Measurements from ENCODE around the gene PICK1. TPM values are rescaled to one million over a fixed set of nuclear protein-coding genes. Genes with fewer than 3 reads are reported as not detected.

The PICK1 gene
- polyA plus RNA-seq (2012; ENCODE audit: low read depth, missing spikeins), result 9.6 TPM

DNA sequence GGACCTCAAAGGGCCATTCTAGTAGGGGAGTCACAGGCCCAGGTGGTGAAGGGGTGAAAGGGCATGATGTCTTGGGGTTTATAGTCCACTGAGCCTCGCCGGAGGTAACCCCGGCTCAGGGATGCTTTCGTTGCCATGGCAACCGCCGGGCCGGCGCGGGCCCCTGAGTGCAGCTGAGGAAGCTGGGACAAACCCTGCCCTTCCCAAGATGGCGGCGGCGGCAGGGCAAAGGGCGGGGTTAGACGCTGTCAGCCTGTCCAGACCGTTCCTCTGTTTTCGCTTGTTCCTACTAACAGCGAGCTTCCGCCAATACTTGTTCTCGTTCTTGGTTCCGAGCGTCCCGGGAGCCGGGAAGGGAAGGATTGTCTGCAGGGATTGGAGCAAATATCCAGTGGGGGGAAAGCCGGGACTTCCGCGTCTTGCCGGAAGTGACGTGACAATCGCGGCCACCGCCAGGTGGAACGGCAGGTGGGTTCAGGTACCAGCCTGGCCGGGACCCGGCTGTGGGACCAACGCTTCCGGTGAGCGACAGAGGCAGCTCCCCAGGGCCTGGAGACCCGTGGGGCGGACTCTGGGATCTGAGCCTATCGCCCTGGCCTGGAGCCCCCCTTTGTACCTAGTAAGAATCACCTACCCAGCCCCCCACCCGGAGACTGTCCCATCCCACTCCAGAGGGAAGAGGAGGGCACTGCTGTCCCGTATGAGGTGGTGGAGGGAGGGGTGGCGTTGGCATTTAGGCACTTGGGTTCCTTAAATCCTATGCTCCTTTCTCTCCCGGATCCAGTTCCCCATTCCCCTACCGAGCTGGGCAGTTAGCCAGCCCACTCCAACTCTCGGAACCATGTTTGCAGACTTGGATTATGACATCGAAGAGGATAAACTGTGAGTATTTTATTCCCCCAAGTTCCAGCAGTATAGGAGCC is at the start of gene PICK1:
Gene PICK1 (plus strand): TSS at position 436 of the 923 bp plus-strand sequence. CDS start 406 bp downstream, at position 842.
- peak; percentile 98 for FAIRE-seq
- TF ChIP-seq POLR2AphosphoS5 (IDR thresholded peaks at IDR 0.05; ENCODE audit: low read depth, low read length) (peak; percentile 49; the same call in 1 of the 2 replicates), POU2F2 (IDR thresholded peaks at IDR 0.05; ENCODE audit: low read depth, low read length) (no peak), TAF1 (IDR thresholded peaks at IDR 0.05; ENCODE audit: low read depth, low read length) (0 out of 2 replicates have a peak, but pooled peaks have one; percentile 9), POLR2A (IDR thresholded peaks at IDR 0.05; ENCODE audit: low read depth, low read length) (peak; percentile 54), SPI1 (IDR thresholded peaks at IDR 0.05; ENCODE audit: low read depth, low read length) (0 out of 2 replicates have a peak, but pooled peaks have one; percentile 9), PAX5 (IDR thresholded peaks at IDR 0.05; ENCODE audit: insufficient read depth, low read length, severe bottlenecking) (no peak)
- DNase-seq (ENCODE audit: insufficient read length, low spot score), result peak; percentile 94

DNA sequence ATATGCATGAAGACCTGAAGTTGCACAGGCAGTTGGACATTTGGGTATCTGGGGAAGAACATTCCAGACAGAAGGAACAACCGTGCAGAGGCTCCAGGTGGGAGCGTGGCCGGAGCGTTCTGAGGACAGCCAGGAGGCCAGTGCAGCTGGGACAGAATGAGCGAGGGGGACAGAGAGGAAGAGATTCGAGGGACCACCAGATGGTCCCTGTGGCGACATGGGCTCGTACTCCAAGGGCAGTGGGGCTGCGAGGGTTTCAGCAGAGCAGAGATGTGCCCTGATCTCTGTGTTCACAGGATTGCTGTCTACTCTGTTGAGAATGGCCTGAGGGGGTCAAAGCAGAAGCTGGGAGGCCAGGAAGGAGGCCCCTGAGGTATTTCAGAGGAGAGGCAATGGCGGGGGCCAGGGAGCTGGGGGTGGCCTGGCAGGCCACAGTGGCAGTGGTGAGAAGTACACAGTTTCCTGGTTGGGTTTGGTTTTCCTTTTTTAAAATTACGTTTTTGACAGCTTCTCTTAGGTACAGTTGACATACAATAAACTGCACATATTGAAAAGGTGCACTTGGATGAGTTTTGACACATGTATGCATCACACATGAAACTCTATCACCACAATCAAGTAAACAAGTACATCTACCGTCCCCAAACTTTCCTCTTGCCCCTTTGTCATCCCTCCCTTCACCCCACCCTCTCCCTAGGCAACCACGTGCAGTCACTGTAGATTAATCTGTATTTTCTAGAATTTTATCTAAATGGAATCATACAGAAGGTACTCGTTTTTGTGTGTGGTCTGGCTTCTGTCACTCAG is 48.0 kb upstream of the PICK1 start:
- TF ChIP-seq TAF1 (IDR thresholded peaks at IDR 0.05; ENCODE audit: low read depth, low read length) (no peak), PAX5 (IDR thresholded peaks at IDR 0.05; ENCODE audit: insufficient read depth, low read length, severe bottlenecking) (no peak), POLR2AphosphoS5 (IDR thresholded peaks at IDR 0.05; ENCODE audit: low read depth, low read length) (no peak), SPI1 (IDR thresholded peaks at IDR 0.05; ENCODE audit: low read depth, low read length) (no peak), POLR2A (IDR thresholded peaks at IDR 0.05; ENCODE audit: low read depth, low read length) (no peak), POU2F2 (IDR thresholded peaks at IDR 0.05; ENCODE audit: low read depth, low read length) (no peak)
- no peak for FAIRE-seq
- no peak for DNase-seq (ENCODE audit: insufficient read length, low spot score)

DNA sequence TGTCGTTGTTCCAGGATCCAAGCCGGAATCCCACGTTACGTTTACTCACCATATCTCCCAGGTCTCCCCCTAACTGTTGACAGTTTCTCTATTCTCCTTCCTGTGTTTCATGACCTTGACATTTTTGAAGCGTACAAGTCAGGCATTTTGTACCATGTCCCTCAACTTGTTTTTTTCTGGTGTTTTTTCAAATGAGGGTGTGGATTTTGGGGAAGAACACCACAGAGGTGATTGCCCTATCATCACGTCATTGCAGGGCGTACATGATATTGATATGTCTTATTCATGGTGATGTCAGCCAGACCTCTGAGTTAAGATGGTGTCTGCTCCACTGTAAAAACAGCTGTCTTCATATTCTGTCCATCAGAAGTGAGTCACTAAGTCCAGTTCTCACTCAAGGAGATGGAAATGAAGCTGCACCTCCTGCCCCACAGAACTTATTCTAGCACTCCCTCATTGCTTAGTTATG is 44.6 kb upstream of the PICK1 start:
- no peak for TF ChIP-seq SPI1 (IDR thresholded peaks at IDR 0.05; ENCODE audit: low read depth, low read length)
- TF ChIP-seq POLR2A (IDR thresholded peaks at IDR 0.05; ENCODE audit: low read depth, low read length), result no peak
- TF ChIP-seq POLR2AphosphoS5 (IDR thresholded peaks at IDR 0.05; ENCODE audit: low read depth, low read length), result no peak
- no peak for TF ChIP-seq TAF1 (IDR thresholded peaks at IDR 0.05; ENCODE audit: low read depth, low read length)
- no peak for TF ChIP-seq POU2F2 (IDR thresholded peaks at IDR 0.05; ENCODE audit: low read depth, low read length)
- TF ChIP-seq PAX5 (IDR thresholded peaks at IDR 0.05; ENCODE audit: insufficient read depth, low read length, severe bottlenecking), result no peak
- FAIRE-seq (no peak), DNase-seq (ENCODE audit: insufficient read length, low spot score) (no peak)

DNA sequence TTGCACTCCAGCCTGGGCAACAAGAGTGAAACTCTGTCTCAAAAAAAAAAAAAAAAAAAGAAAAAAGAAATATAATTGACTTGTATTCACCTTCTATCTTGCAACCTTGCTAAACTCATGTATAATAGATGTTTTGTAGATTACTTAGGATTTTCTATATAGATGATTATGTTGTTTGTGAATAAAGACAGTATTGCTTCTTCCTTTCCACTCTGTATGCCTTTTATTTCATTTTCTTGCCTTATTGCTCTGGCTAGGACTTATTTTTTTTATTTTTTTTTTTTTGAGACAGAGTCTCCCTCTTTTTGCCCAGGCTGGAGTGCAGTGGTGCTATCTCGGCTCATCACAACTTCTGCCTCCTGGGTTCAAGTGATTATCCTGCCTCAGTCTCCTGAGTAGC is 43.1 kb upstream of the PICK1 start:
- TF ChIP-seq SPI1 (IDR thresholded peaks at IDR 0.05; ENCODE audit: low read depth, low read length) (no peak), POLR2AphosphoS5 (IDR thresholded peaks at IDR 0.05; ENCODE audit: low read depth, low read length) (no peak), POLR2A (IDR thresholded peaks at IDR 0.05; ENCODE audit: low read depth, low read length) (no peak), PAX5 (IDR thresholded peaks at IDR 0.05; ENCODE audit: insufficient read depth, low read length, severe bottlenecking) (no peak), POU2F2 (IDR thresholded peaks at IDR 0.05; ENCODE audit: low read depth, low read length) (no peak), TAF1 (IDR thresholded peaks at IDR 0.05; ENCODE audit: low read depth, low read length) (no peak)
- DNase-seq (ENCODE audit: insufficient read length, low spot score) (no peak), FAIRE-seq (no peak)

DNA sequence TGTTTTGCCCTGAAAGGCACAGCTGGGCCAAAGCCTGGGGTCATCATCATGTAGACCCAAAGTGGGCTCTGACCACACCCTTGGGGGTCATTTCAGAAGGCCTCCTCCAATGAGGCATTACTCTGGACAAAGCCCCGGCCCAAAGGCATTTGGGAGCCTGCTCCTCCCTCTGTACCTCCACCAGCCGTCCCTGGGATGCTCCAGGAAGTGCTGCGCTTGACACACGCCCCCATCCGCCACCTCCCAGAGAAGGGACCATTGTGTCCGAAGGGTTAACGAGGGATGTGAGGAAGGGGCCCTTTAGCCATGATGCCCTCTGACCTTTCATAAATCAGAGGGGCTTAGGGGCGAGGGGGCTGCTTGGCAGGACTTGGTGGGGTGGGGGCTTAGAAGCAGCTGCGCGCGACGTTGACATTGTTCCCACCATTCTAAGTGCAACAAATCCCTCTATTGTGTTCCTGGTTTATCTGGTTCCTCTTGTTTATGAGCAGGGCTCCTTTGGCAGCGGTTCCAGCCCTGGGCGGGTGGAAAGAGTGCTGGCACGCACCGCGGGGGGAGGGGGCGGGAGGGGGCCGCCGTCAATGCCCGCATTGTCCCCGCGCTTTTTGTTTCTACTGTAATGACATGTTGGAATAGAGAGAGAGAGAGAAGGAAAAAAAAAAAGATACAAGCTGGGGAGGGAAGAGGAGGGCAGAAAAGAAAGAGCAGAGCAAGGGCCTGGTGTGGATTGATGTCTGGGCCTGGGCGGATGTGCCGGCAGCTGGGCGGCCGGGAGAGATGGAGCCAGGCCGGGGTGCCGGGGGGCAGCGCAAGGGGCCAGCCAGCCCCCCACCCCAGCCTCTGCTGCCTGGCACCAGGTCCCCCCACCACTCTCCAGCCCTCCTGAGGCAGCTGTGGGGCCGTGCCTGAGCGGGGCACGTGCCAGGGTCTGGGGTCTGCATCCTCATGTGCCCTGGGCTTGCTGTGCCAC is 40.7 kb upstream of the PICK1 start:
- TF ChIP-seq PAX5 (IDR thresholded peaks at IDR 0.05; ENCODE audit: insufficient read depth, low read length, severe bottlenecking) (no peak), POU2F2 (IDR thresholded peaks at IDR 0.05; ENCODE audit: low read depth, low read length) (no peak), POLR2A (IDR thresholded peaks at IDR 0.05; ENCODE audit: low read depth, low read length) (no peak), TAF1 (IDR thresholded peaks at IDR 0.05; ENCODE audit: low read depth, low read length) (no peak), SPI1 (IDR thresholded peaks at IDR 0.05; ENCODE audit: low read depth, low read length) (no peak), POLR2AphosphoS5 (IDR thresholded peaks at IDR 0.05; ENCODE audit: low read depth, low read length) (no peak)
- FAIRE-seq (no peak), DNase-seq (ENCODE audit: insufficient read length, low spot score) (no peak)

DNA sequence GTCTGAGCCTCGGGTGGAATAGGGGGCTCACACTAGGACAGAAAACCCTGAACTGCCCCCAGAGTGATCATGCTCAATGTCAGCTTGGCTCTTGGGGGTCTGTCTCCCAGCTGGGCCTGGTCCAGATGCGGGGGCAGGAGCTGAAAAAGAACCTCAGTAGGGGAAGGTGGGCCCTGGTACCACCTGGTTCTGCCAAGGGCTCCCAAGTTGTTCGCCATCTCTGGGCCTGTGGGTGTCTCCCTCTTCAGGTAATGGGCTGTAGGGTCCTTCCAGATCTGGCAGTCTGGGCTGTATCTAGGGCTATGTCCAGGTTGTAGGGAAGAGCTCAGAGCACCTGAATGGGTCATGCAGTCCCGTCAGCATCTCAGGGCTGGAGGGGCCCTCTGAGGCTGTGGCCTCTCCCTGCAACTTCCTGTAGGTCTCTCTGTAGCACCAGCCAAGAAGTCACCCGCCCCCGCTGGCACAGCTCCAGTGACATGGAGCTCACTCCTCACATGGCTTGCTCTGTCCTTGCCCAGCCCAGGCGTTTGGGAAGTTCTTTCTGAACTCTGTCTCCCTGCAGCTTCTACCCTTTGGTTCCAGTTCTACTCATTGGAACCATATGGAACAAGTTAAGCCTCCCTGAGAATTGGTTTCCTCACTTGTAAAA is 39.8 kb upstream of the PICK1 start:
- TF ChIP-seq POU2F2 (IDR thresholded peaks at IDR 0.05; ENCODE audit: low read depth, low read length), result no peak
- no peak for TF ChIP-seq PAX5 (IDR thresholded peaks at IDR 0.05; ENCODE audit: insufficient read depth, low read length, severe bottlenecking)
- TF ChIP-seq SPI1 (IDR thresholded peaks at IDR 0.05; ENCODE audit: low read depth, low read length), result no peak
- TF ChIP-seq TAF1 (IDR thresholded peaks at IDR 0.05; ENCODE audit: low read depth, low read length), result no peak
- no peak for TF ChIP-seq POLR2A (IDR thresholded peaks at IDR 0.05; ENCODE audit: low read depth, low read length)
- no peak for TF ChIP-seq POLR2AphosphoS5 (IDR thresholded peaks at IDR 0.05; ENCODE audit: low read depth, low read length)
- no peak for DNase-seq (ENCODE audit: insufficient read length, low spot score)
- FAIRE-seq, result no peak

DNA sequence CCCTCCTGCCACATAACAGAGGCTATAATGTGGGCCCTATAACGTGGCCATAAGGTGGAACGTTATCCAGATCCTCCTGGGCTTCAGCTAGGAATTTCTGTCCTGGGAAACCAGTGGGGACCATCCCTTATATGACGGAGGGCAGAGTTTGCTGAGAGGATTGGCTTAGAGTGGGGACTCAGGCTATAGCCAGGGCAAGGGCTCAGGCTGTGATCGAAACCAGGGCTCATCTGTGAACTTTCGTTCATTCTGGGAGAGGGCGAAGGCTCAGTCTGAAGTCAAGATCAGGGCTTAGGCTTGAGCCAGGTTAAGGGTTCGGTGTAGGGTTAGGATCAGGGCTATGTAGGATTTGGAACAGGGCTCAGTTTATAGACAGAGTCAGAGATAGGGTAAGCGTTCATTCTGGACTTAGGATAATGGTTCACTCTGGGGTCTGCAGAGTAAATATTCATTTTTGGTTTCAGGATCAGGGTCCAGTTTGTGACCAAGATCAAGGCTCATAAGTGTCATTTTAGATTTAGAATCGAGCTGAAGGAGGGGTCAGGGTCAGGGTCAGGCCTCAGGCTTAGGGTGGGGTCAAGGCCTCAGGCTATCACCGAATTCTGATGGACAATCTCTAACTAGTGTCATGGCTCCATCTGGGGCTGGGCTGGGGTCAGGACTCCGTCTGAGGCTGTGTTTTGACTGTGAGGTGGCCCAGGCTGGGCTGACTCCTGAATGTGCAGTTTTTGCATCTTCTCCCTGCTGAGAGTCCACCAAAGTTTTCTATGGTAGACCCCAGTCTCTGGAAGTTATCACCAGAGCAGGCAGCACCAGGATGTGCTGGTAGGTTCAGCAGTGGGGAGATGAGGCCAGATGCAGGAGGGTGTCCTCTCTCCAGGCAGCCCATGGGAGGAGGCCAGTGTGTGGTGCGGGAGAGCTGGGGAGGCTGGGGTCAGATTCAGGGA is 39.0 kb upstream of the PICK1 start:
- DNase-seq (ENCODE audit: insufficient read length, low spot score) (no peak), FAIRE-seq (no peak)
- no peak for TF ChIP-seq SPI1 (IDR thresholded peaks at IDR 0.05; ENCODE audit: low read depth, low read length)
- TF ChIP-seq POLR2A (IDR thresholded peaks at IDR 0.05; ENCODE audit: low read depth, low read length), result no peak
- TF ChIP-seq POU2F2 (IDR thresholded peaks at IDR 0.05; ENCODE audit: low read depth, low read length), result no peak
- no peak for TF ChIP-seq POLR2AphosphoS5 (IDR thresholded peaks at IDR 0.05; ENCODE audit: low read depth, low read length)
- TF ChIP-seq PAX5 (IDR thresholded peaks at IDR 0.05; ENCODE audit: insufficient read depth, low read length, severe bottlenecking), result no peak
- no peak for TF ChIP-seq TAF1 (IDR thresholded peaks at IDR 0.05; ENCODE audit: low read depth, low read length)
